Transverse colon (tissue), 4 donors: ENCODE results near the gene GPR26. TPM values are rescaled to one million over a fixed set of nuclear protein-coding genes. Genes with fewer than 3 reads are reported as not detected.

ENCODE experiments used
- DNase-seq: peaks from one replicate; pipeline ENCODE4 v3.0.0-alpha.2; 2019
- H3K27ac ChIP-seq, 4 donors: fragments of 200-600 bp; sonication (generic); 2 replicates each; pipeline ENCODE4 v1.5.1; 2016 to 2018; ENCODE audit warnings: inconsistent platforms in 4 of 4
- H3K27me3 ChIP-seq: fragments of 200-600 bp; sonication (generic); 2 replicates; pipeline ENCODE4 v1.5.1; 2017; ENCODE audit warnings: inconsistent platforms
- H3K36me3 ChIP-seq, 4 donors: fragments of 200-600 bp; sonication (generic); 2 replicates each; pipeline ENCODE4 v1.5.1; 2017 to 2019; ENCODE audit warnings: inconsistent platforms in 4 of 4
- H3K4me1 ChIP-seq, 4 donors: fragments of 200-600 bp; sonication (generic); 2 replicates each; pipeline ENCODE4 v1.5.1; 2017 to 2020; ENCODE audit warnings: inconsistent platforms in 4 of 4
- H3K4me3 ChIP-seq, 4 donors: fragments of 200-600 bp; sonication (generic); 1 replicate in 1 of 4; 2 replicates in 3 of 4; pipeline versions ENCODE4 v1.5.1 to v1.6.1; 2017 to 2019; ENCODE audit warnings: inconsistent platforms in 4 of 4
- H3K9me3 ChIP-seq, 2 donors: fragments of 200-600 bp; sonication (generic); 2 replicates each; pipeline ENCODE4 v1.5.1; 2017 to 2019; ENCODE audit warnings: inconsistent platforms in 2 of 2
- EP300 ChIP-seq: sonication (generic); formaldehyde crosslinking; IDR thresholded peaks from one replicate; pipeline ENCODE4 v1.6.1; 2017; ENCODE audit warnings: antibody characterized with exemption, low read depth
- POLR2A ChIP-seq: fragments of 450-650 bp; IDR thresholded peaks from one replicate; pipeline ENCODE4 v1.6.1; 2016; ENCODE audit warnings: antibody characterized with exemption, mild to moderate bottlenecking, moderate library complexity
- POLR2AphosphoS5 ChIP-seq, 3 donors: sonication (generic); formaldehyde crosslinking; IDR thresholded peaks; one replicate each; pipeline ENCODE4 v1.6.1; 2016; ENCODE audit warnings: antibody characterized with exemption in 3 of 3
- WGBS, 2 donors: methylation state at CpG; one replicate each; pipeline ENCODE4 v1.1.5; 2018; ENCODE audit warnings: low coverage in 1 of 2; 5-methylcytosine and 5-hydroxymethylcytosine counted together
- in situ Hi-C, 4 donors: fragments of 200-750 bp; cut with MboI; loops; one replicate each; pipeline versions ENCODE4 v1.15.0 to v1.15.1; 2017; ENCODE audit warnings: low sequenced_read_pairs in 3 of 4, low pct_ligation_motif_present in 1 of 4, low pct_unique_long_range_greater_than_20kb in 1 of 4
- intact Hi-C: fragments of 100-400 bp; cut with DNase I; formaldehyde crosslinking; loops from one replicate; pipeline ENCODE4 v1.15.1; 2023; ENCODE audit warnings: low total_unique reads
- total RNA-seq, 4 donors: library from RNA; depleted of rRNA; stranded (reverse); fragments of >200 nt; gene quantifications; one replicate each; pipeline ENCODE4 v1.1.0, GENCODE V29; 2016
- TF ChIP-seq, protein P1 (sequence below), 5 experiments: fragments of 200-600 bp in 3 of 5; fragments of 450-650 bp in 2 of 5; sonication (generic) in 3 of 5; IDR thresholded peaks; 1 replicate in 2 of 5; 2 replicates in 3 of 5; pipeline ENCODE4 v1.5.1; 2016 to 2017; ENCODE audit warnings: antibody characterized with exemption in 5 of 5, inconsistent platforms in 3 of 5, mild to moderate bottlenecking in 2 of 5, moderate library complexity in 1 of 5

The GPR26 gene
- total RNA-seq, 4 donors from 2014 or later = not detected

DNA sequence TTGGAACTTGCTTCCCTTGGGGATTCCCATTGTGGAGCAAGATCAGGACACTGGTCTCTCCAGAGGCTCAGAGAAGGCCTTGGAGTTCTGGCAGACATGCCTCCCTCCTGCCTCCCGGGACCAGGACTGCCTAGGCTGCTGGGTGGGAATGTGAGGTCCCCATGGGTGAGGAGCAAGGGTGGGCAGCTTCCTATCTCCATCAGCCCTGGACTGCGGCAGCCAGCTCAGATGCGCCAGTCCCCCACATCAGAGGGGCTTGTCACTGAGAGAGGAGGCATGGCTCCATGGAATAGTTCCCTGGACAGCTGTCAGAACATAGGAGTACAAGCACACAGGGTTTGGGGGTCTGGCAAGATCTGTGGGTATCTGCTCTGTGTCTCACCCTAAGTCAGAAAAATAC is 17.3 kb downstream of the GPR26 start:
- Histone ChIP-seq H3K27ac (no peak overlapping the region), H3K4me1 (no peaks in the 10 kb centered on the region), H3K9me3 (no peaks in the 10 kb centered on the region), H3K36me3 (no peaks in the 10 kb centered on the region), H3K4me3 (no peak overlapping the region), H3K27me3 (no peaks in the 10 kb centered on the region)
- TF ChIP-seq POLR2A (no peak), EP300 (no peak), POLR2AphosphoS5 (IDR thresholded peaks at IDR 0.05) (no peak)
- DNase-seq = no peak
- intact Hi-C loops = no loop called here
- 83% methylated on average over 3 of the region's 3 CpGs; no CpG with 5 or more reads in 1 of the 2 donors for WGBS, 2 donors
- in situ Hi-C loops = no loop called here

DNA sequence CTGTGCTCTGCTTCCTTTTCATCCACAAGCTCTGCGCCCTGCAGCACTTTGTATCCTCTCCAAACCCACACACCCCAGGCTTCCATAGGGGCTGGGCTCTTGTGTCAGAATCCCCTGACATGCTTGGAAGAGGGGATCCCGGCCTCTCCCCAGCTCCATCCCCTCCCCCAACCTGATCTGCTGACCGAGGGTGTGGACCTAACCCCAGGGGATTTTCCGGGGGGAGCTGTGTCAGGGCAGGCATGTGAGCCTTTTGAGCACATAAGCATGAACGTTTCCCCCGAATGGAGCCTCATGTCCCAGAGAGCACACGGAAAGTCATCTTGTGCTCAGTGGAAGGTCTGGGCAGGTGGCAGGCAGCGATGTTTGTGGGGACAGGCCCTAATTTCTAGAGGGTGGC is 17.7 kb downstream of the GPR26 start:
- no peak overlapping the region for H3K27ac ChIP-seq
- no peak overlapping the region for H3K4me3 ChIP-seq
- TF ChIP-seq, protein P1, sequence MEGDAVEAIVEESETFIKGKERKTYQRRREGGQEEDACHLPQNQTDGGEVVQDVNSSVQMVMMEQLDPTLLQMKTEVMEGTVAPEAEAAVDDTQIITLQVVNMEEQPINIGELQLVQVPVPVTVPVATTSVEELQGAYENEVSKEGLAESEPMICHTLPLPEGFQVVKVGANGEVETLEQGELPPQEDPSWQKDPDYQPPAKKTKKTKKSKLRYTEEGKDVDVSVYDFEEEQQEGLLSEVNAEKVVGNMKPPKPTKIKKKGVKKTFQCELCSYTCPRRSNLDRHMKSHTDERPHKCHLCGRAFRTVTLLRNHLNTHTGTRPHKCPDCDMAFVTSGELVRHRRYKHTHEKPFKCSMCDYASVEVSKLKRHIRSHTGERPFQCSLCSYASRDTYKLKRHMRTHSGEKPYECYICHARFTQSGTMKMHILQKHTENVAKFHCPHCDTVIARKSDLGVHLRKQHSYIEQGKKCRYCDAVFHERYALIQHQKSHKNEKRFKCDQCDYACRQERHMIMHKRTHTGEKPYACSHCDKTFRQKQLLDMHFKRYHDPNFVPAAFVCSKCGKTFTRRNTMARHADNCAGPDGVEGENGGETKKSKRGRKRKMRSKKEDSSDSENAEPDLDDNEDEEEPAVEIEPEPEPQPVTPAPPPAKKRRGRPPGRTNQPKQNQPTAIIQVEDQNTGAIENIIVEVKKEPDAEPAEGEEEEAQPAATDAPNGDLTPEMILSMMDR (IDR thresholded peaks at IDR 0.05) = no peak
- TF ChIP-seq POLR2AphosphoS5 (IDR thresholded peaks at IDR 0.05) (no peak), EP300 (no peak), POLR2A (no peak)
- H3K36me3 ChIP-seq = no peaks in the 10 kb centered on the region
- H3K4me1 ChIP-seq = no peaks in the 10 kb centered on the region
- WGBS, 2 donors = 73 to 80% methylated on average over 1 to 8 of the region's 8 CpGs
- no peaks in the 10 kb centered on the region for H3K27me3 ChIP-seq
- DNase-seq = no peak
- in situ Hi-C loops (no loop called here), intact Hi-C loops (no loop called here)
- no peaks in the 10 kb centered on the region for H3K9me3 ChIP-seq

DNA sequence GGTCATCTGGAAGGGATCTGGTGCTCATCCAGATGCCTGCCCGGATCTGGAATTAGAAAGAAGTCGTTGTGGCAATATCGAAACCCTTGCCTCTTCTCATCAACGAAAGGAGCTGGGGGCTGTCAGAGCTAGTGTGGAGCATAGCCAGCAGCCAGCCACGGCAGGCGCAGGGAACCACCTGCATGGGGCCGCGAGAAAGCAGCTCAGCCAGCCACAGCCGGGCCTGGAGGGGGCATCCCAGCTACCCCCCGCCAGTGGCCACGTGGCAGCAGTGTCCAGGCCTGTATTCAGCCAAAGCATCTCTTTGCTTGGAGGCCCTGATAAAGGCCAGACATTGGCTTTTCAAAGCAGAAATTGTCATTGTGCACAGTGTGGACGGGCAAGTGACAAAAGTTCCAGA is 19.1 kb downstream of the GPR26 start:
- Histone ChIP-seq H3K9me3 (no peaks in the 10 kb centered on the region), H3K36me3 (no peaks in the 10 kb centered on the region), H3K4me1 (no peaks in the 10 kb centered on the region), H3K4me3 (no peak overlapping the region), H3K27me3 (no peaks in the 10 kb centered on the region), H3K27ac (no peak overlapping the region)
- no peak for DNase-seq
- intact Hi-C loops (no loop called here), in situ Hi-C loops (no loop called here)
- WGBS, 2 donors = 79% methylated on average over 12 of the region's 12 CpGs; no CpG with 5 or more reads in 1 of the 2 donors
- no peak for TF ChIP-seq POLR2A
- TF ChIP-seq, protein P1 (IDR thresholded peaks at IDR 0.05) = no peak

DNA sequence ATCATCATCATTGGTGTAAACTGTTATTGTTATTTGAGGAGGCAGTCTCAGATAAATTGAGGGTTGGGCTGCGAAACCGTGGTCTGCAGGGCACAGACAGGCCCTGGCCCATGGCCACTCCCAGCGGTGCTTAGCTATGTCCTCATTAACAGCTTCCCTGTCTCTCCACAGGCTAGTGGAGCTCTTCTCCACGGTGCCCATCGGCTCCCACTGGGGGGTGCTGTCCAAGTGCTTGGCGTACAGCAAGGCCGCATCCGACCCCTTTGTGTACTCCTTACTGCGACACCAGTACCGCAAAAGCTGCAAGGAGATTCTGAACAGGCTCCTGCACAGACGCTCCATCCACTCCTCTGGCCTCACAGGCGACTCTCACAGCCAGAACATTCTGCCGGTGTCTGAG is 21.6 kb downstream of the GPR26 start:
- Histone ChIP-seq H3K4me1 (no peaks in the 10 kb centered on the region), H3K36me3 (no peaks in the 10 kb centered on the region), H3K27me3 (no peaks in the 10 kb centered on the region), H3K27ac (no peak overlapping the region), H3K9me3 (no peaks in the 10 kb centered on the region), H3K4me3 (no peak overlapping the region)
- in situ Hi-C loops (no loop called here), intact Hi-C loops (no loop called here)
- WGBS, 2 donors = 72% methylated on average over 13 of the region's 13 CpGs; no CpG with 5 or more reads in 1 of the 2 donors
- DNase-seq = no peak
- TF ChIP-seq POLR2AphosphoS5 (IDR thresholded peaks at IDR 0.05) = no peak
- no peak for TF ChIP-seq EP300

DNA sequence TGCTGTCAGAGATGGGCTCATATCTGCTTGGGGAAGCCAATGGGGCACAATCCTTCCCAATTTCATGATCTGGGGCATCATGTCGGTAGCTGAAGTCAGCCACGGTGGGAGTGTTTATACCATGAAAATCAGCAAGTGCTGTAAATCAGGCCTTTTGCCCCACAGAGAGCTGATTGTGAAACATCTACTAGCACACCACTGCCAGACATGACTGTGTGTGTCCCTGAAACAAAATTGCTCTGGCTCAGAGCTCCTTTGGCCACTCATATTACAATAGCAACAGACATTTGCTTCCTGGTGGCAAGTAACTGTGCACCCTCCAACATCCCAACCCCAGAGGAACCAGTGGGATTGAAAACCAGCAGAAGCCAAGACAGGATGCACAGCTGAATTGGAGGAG is 23.7 kb downstream of the GPR26 start:
- H3K27ac ChIP-seq = no peak overlapping the region

More for the DNA sequence above, 23.7 kb downstream of the GPR26 start:
- Histone ChIP-seq H3K36me3 (no peaks in the 10 kb centered on the region), H3K9me3 (no peaks in the 10 kb centered on the region), H3K4me3 (no peak overlapping the region), H3K27me3 (no peaks in the 10 kb centered on the region), H3K4me1 (no peaks in the 10 kb centered on the region)
- intact Hi-C loops (no loop called here), in situ Hi-C loops (no loop called here)
- DNase-seq = no peak
- TF ChIP-seq, protein P1 (IDR thresholded peaks at IDR 0.05) = no peak
- no peak for TF ChIP-seq POLR2AphosphoS5 (IDR thresholded peaks at IDR 0.05)
- TF ChIP-seq EP300 = no peak
- no peak for TF ChIP-seq POLR2A
- WGBS, 2 donors = 72 to 75% methylated on average over 2 of the region's 2 CpGs
